GM12891 (cell line): Measurements from ENCODE around the gene ZNF626.
"Not testable (repeated sequence)": the region's sequence is repeated elsewhere in the genome, so short reads cannot be mapped to it uniquely, and the experiment has no call there.

Source experiments
- DNase-seq: peaks from one replicate; pipeline ENCODE4 v3.0.0; 2011; ENCODE audit warnings: low spot score; ENCODE audit not compliant: insufficient read length
- FAIRE-seq: peaks from 2 replicates; lab custom pipeline; 2011; peaks lifted over from hg19 to GRCh38; lab: Jason Lieb, UNC
- PAX5 ChIP-seq: IDR thresholded peaks from 2 replicates; pipeline ENCODE4 v1.6.1; 2011; ENCODE audit warnings: low read length, moderate library complexity, mild to moderate bottlenecking; ENCODE audit not compliant: insufficient read depth, severe bottlenecking
- POLR2A ChIP-seq: IDR thresholded peaks from 2 replicates; pipeline ENCODE4 v1.6.1; 2011; ENCODE audit warnings: low read depth, low read length, control low read depth
- POLR2AphosphoS5 ChIP-seq: IDR thresholded peaks from 2 replicates; pipeline ENCODE4 v1.6.1; 2011; ENCODE audit warnings: low read depth, low read length, control low read depth
- POU2F2 ChIP-seq: IDR thresholded peaks from 2 replicates; pipeline ENCODE4 v1.6.1; 2011; ENCODE audit warnings: low read depth, mild to moderate bottlenecking, control low read depth, low read length, moderate library complexity
- SPI1 ChIP-seq: IDR thresholded peaks from 2 replicates; pipeline ENCODE4 v1.6.1; 2011; ENCODE audit warnings: low read depth, low read length, control low read depth
- TAF1 ChIP-seq: IDR thresholded peaks from 2 replicates; pipeline ENCODE4 v1.6.1; 2011; ENCODE audit warnings: low read depth, low read length, control low read depth

Gene ZNF626

GRCh38 chr19:20616071-20616470 lies 45.3 kb downstream of the ZNF626 start:
- DNase-seq: no peak
- no peak for FAIRE-seq
- TF ChIP-seq POU2F2 (no peak), PAX5 (no peak), POLR2A (no peak), TAF1 (no peak), POLR2AphosphoS5 (no peak), SPI1 (no peak)

- FAIRE-seq, DNase-seq: not testable (repeated sequence)
Measured at GRCh38 chr19:20614971-20615370, 46.4 kb downstream of the ZNF626 start.

- DNase-seq (no peak), FAIRE-seq (no peak)
- TF ChIP-seq POLR2AphosphoS5 (no peak), TAF1 (no peak), SPI1 (no peak), POLR2A (no peak), PAX5 (no peak), POU2F2 (no peak)
Measured at GRCh38 chr19:20612711-20613316, 48.6 kb downstream of the ZNF626 start.

GRCh38 chr19:20611866-20612265 lies 49.5 kb downstream of the ZNF626 start:
- TF ChIP-seq POU2F2 (no peak), PAX5 (no peak), TAF1 (no peak), POLR2AphosphoS5 (no peak), POLR2A (no peak), SPI1 (no peak)
- no peak for FAIRE-seq
- no peak for DNase-seq

GRCh38 chr19:20607943-20608342 lies 53.4 kb downstream of the ZNF626 start:
- DNase-seq: no peak
- TF ChIP-seq POU2F2 (no peak), TAF1 (no peak), SPI1 (no peak), PAX5 (no peak), POLR2AphosphoS5 (no peak), POLR2A (no peak)
- FAIRE-seq: no peak
